AG09319 (cell line): ENCODE results near the gene KCNF1.

Source experiments
- DNase-seq: peaks from one replicate; pipeline ENCODE4 v3.0.0-alpha.2; 2010; ENCODE audit warnings: low read depth; ENCODE audit errors: extremely low read depth
- CTCF ChIP-seq: IDR thresholded peaks from 2 replicates; pipeline ENCODE4 v1.5.1; 2011; ENCODE audit warnings: low read depth, mild to moderate bottlenecking, inconsistent platforms, low read length, moderate library complexity

The KCNF1 gene

GRCh38 chr2:10915731-10916276 is 4.1 kb downstream of the KCNF1 start:
- DNase-seq, result no peak
- no peak for TF ChIP-seq CTCF

GRCh38 chr2:10916953-10917352 is 5.2 kb downstream of the KCNF1 start:
- no peak for DNase-seq
- no peak for TF ChIP-seq CTCF

GRCh38 chr2:10917927-10918326 is 6.2 kb downstream of the KCNF1 start:
- DNase-seq, result no peak
- no peak for TF ChIP-seq CTCF

- no peak for DNase-seq
- no peak for TF ChIP-seq CTCF
Observed at GRCh38 chr2:10918661-10919409, 7.1 kb downstream of the KCNF1 start.

GRCh38 chr2:10919410-10919770 is 7.7 kb downstream of the KCNF1 start:
- no peak for TF ChIP-seq CTCF
- no peak for DNase-seq

GRCh38 chr2:10919771-10920621 is 8.3 kb downstream of the KCNF1 start:
- no peak for DNase-seq
- no peak for TF ChIP-seq CTCF

- TF ChIP-seq CTCF, result no peak
- no peak for DNase-seq
Observed at GRCh38 chr2:10920764-10921388, 9.1 kb downstream of the KCNF1 start.
